ENCODE measurements around the gene HBP1. TPM values are rescaled to one million over a fixed set of nuclear protein-coding genes. Genes with fewer than 3 reads are reported as not detected.
"Not testable (repeated sequence)": the region's sequence is repeated elsewhere in the genome, so short reads cannot be mapped to it uniquely, and the experiment has no call there.

HBP1 gene
- total RNA-seq, 1 experiment from 2014 or later: 102 TPM

- not testable (repeated sequence) for DNase-seq (ENCODE audit: low read depth)
These were observed 13.1 kb upstream of the HBP1 start for GRCh38 chr7:107155726-107156125.

DNA sequence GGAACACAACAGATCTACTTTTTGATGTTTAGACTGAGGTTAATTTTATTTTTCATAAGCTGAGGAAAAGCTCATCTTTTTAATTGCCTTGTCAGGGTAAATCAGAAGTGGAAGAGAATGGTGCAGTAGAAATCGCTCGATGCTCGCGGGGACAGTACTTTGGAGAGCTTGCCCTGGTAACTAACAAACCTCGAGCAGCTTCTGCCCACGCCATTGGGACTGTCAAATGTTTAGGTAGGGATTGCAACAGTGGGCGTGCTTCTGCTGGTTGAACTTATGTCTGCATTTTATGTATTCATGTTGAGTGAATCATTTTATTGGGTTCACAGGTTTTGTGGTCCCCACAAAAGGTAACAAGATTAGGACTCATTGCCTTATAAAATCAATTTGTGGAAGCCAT, 11.7 kb upstream of the HBP1 start:
- no peak for DNase-seq (ENCODE audit: low read depth)

- no peak for DNase-seq (ENCODE audit: low read depth)
These were observed 10.8 kb upstream of the HBP1 start for GRCh38 chr7:107158028-107158427.

DNA sequence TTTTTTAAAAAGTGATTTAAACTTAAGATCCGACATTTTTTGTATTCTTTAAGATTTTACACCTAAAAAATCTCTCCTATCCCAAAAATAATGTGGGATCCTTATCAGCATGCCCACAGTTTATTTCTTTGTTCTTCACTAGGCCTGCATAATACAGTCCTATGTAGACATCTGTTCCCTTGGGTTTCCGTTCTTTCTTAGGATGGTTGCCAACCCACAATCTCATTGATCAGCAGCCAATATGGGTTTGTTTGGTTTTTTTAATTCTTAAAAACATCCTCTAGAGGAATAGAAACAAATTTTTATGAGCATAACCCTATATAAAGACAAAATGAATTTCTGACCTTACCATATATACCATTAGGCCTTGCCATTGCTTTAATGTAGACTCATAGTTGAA, 8.4 kb upstream of the HBP1 start:
- no peak for DNase-seq (ENCODE audit: low read depth)

- no peak for DNase-seq (ENCODE audit: low read depth)
These were observed 7.4 kb upstream of the HBP1 start for GRCh38 chr7:107161415-107161814.

DNA sequence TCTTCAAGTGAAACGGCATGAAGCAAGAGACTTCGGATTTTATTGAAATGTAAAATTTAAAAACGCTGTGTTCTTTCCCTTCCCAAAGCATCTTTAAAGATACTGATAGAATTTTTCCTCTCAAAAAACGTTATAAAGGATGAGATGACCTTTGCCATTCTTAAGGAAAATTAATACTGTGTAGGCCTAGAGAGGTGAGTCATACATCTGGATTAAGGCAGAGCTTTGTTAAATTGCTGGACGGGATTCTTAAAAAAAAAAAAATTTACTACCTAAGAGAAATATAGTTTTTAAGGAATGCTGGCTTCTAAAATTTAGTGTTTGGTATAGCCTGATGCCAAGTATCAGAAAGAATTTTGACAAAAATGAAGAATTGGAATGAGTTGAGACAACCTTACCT, 6.3 kb upstream of the HBP1 start:
- DNase-seq (ENCODE audit: low read depth): no peak

- no peak for DNase-seq (ENCODE audit: low read depth)
These were observed 4.7 kb upstream of the HBP1 start for GRCh38 chr7:107164092-107164491.

GRCh38 chr7:107165341-107165740, 3.5 kb upstream of the HBP1 start:
- DNase-seq (ENCODE audit: low read depth): no peak

GRCh38 chr7:107166736-107167426, 1.9 kb upstream of the HBP1 start:
- DNase-seq (ENCODE audit: low read depth): no peak

DNA sequence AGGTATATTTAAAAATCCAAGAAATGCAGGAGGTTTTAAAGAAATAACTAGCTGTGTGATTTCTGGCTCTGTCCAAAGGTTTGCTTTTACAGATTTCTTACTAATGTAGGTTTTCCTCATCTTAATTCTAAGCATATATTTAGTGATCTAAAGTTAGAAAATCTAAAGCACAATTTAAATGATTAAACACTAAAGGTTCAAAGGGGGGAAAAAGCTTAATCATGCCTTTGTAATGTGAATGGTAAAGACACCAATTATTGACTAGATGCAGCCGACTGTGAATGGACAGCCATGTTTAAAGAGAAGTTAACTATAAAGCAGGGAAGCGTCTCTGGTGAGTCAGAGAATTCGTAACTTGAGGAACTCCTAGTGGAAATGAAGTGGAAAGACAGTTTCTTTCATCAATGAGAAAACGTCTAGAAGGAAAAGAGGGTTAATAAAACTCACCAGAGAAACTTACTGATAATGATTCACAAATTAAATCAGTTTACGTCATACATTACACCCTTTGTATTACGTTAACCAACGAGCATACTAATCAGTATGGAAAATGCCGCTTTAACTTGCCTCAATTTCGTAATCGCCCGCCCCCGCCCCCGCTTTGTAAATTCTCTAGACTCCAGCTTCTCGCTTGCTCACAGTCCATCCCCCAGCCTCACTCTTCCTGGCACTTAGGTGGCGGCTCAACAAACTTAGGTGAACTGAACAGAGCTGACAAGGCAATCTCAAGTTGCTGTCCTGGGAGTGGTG, 1.1 kb upstream of the HBP1 start:
- peak; percentile 82 for DNase-seq (ENCODE audit: low read depth)

GRCh38 chr7:107169120-107170050, 582 bp downstream of the HBP1 start:
- peak; percentile 97 for DNase-seq (ENCODE audit: low read depth)

GRCh38 chr7:107170051-107170915, 1.5 kb downstream of the HBP1 start:
- DNase-seq (ENCODE audit: low read depth): no peak

- DNase-seq (ENCODE audit: low read depth): no peak
These were observed 2.7 kb downstream of the HBP1 start for GRCh38 chr7:107171496-107171895.

GRCh38 chr7:107172276-107173032, 3.7 kb downstream of the HBP1 start:
- no peak for DNase-seq (ENCODE audit: low read depth)

- no peak for DNase-seq (ENCODE audit: low read depth)
These were observed 4.4 kb downstream of the HBP1 start for GRCh38 chr7:107173191-107173590.

DNA sequence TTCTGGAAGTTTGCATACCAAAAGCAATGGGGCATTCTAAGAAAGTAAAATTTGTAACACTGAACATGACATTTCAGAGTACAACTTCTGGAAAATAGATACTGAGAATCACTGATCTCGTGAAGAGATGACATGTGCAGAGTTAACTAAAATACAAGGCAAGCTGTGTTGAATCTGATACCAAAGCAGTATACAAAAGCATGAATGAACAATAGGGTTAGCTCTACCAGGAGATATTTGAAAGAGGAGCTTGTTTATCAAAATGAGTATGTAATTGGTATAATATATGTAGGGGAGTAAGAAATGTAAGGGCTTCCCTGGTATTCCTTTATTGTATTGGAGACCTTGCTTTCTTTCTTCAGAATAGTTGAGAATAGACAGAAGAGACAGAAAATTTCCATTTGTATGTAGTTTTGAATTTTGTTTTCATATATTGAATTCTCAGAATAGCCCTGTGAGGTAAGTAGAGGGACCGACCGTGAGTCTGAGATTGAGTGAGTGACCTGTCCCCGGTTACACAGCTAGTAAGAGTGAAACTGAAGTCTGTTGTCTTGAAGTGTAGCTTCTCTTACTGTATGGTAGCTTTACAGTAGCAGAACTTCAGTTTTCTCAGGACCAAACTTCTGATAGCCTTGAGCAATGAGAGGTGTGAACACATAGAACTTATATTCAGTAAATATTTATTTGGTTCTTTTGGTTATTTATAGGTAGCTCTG, 5.0 kb downstream of the HBP1 start:
- DNase-seq (ENCODE audit: low read depth): no peak

DNA sequence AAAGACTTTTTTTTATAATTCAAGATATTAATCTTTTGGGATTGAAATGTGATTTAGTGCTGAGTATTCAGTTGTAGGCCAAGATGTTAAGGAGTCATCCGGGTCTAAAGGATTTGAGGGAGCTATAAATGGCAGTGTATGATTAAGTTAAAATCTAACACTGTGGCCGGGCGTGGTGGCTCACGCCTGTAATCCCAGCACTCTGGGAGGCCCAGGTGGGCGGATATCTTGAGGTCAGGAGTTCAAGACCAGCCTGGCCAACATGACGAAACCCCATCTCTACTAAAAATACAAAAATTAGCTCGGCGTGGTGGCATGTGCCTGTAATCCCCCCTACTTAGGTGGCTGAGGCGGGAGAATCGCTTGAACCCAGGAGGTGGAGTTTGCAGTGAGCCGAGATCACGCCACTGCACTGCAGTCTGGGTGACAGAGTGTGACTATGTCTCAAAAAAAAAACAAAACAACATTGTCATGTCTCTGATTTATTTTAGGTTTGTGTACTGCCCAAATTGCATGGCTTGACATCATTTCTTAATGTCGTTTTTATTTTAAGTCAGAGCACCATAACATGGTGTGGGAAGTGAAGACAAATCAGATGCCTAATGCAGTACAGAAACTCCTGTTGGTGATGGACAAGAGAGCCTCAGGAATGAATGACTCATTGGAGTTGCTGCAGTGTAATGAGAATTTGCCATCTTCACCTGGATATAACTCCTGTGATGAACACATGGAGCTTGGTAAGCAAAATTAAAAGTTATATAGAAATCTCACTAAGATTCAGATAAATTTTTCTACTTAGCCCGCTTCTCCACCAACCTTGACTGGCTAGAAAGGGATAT, 10.7 kb downstream of the HBP1 start:
- DNase-seq (ENCODE audit: low read depth): peak; percentile 33

- DNase-seq (ENCODE audit: low read depth): peak; percentile 59
These were observed 11.6 kb downstream of the HBP1 start for GRCh38 chr7:107180378-107180777.

DNA sequence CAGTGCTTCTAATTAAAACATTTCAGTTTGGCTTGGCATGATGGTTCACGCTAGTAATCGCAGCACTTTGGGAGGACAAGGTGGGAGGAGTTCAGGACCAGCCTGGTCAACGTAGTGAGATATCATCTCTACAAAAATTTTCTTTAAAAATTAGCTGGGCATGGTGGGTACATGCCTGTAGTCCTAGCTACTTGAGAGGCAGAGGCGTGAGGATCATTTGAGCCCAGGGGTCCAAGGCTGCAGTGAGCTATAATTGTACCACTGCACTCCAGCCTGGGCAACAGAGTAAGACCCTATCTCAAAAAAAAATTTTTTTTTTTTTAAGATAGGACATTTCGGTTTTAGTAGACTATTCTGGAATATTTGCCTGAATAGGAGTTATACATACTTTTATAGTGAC, 12.4 kb downstream of the HBP1 start:
- no peak for DNase-seq (ENCODE audit: low read depth)

Data from RPMI7951 (cell line).